IMR-90 (cell line): ENCODE data around the gene ZBTB39. TPM values are rescaled to one million over a fixed set of nuclear protein-coding genes. Genes with fewer than 3 reads are reported as not detected.

Experiments used
- ATAC-seq: fragments of 200-7000 bp; cut with Tn5 transposase; 2 replicates; pipeline ENCODE4 v1.9.1; 2020; ENCODE audit warnings: low read depth, mild to moderate bottlenecking, moderate library complexity
- BruUV-seq: library from RNA; stranded (reverse); fragments of 400-500 nt; replicated peaks from 2 replicates; lab custom pipeline; 2021; lab: Mats Ljungman, UMichigan
- CTCF ChIA-PET: fragments of 300-600 bp; formaldehyde crosslinking; extraction: SDS; loops from one replicate; lab custom pipeline; 2021; ENCODE audit warnings: antibody characterized with exemption; lab: Yijun Ruan, JAX
- POLR2A ChIA-PET: fragments of 300-600 bp; sonication (Branson Sonifier 250); formaldehyde crosslinking; loops from one replicate; lab custom pipeline; 2022; ENCODE audit warnings: antibody characterized with exemption; ENCODE audit not compliant: unreplicated experiment; lab: Charles Lee
- DNase-seq: peaks from one replicate; pipeline ENCODE4 v3.0.0; 2013
- H2AFZ ChIP-seq: replicated peaks from 2 replicates; pipeline ENCODE3; 2013; ENCODE audit warnings: low read length, mild to moderate bottlenecking; ENCODE audit not compliant: poor library complexity
- H2AK5ac ChIP-seq: 2 replicates; pipeline ENCODE4 v1.6.1; 2013; ENCODE audit warnings: low read depth, low read length, inconsistent platforms
- H2AK9ac ChIP-seq: replicated peaks from 2 replicates; pipeline ENCODE3; 2013; ENCODE audit warnings: mild to moderate bottlenecking, low read depth, low read length, moderate library complexity; ENCODE audit not compliant: poor library complexity
- H2BK120ac ChIP-seq: 2 replicates; pipeline ENCODE4 v1.6.1; 2013; ENCODE audit warnings: low read depth, low read length, inconsistent platforms
- H2BK15ac ChIP-seq: 3 replicates; pipeline ENCODE4 v1.6.1; 2013; ENCODE audit warnings: low read depth, low read length, inconsistent platforms
- H2BK20ac ChIP-seq: 2 replicates; pipeline ENCODE4 v1.6.1; 2013; ENCODE audit warnings: low read depth, mild to moderate bottlenecking, inconsistent platforms, low read length, moderate library complexity
- H2BK5ac ChIP-seq: 2 replicates; pipeline ENCODE4 v1.6.1; 2013; ENCODE audit warnings: mild to moderate bottlenecking, low read depth, low read length, inconsistent platforms; ENCODE audit not compliant: poor library complexity, severe bottlenecking
- H3K14ac ChIP-seq: replicated peaks from 2 replicates; pipeline ENCODE4 v1.6.1; 2013; ENCODE audit warnings: low read depth, low read length, inconsistent platforms
- H3K18ac ChIP-seq: 2 replicates; pipeline ENCODE4 v1.6.1; 2013; ENCODE audit warnings: low read depth, low read length, control low read depth
- H3K23ac ChIP-seq: 2 replicates; pipeline ENCODE4 v1.6.1; 2013; ENCODE audit warnings: low read depth, low read length, inconsistent platforms
- H3K27ac ChIP-seq: 2 replicates; pipeline ENCODE4 v1.5.1; 2013; ENCODE audit warnings: mild to moderate bottlenecking, control low read depth, low read length; ENCODE audit not compliant: insufficient read depth
- H3K27me3 ChIP-seq: 2 replicates; pipeline ENCODE4 v1.6.1; 2013; ENCODE audit warnings: low read length; ENCODE audit not compliant: control insufficient read depth, insufficient read depth
- H3K36me3 ChIP-seq: 2 replicates; pipeline ENCODE4 v1.6.1; 2013; ENCODE audit warnings: low read length, mixed read lengths; ENCODE audit not compliant: control insufficient read depth, insufficient read depth
- H3K4ac ChIP-seq: 2 replicates; pipeline ENCODE4 v1.6.1; 2013; ENCODE audit warnings: low read depth, low read length, inconsistent platforms
- H3K4me1 ChIP-seq: 2 replicates; pipeline ENCODE4 v1.6.1; 2013; ENCODE audit warnings: low read length, mixed read lengths; ENCODE audit not compliant: control insufficient read depth, insufficient read depth
- H3K4me2 ChIP-seq: 2 replicates; pipeline ENCODE4 v1.6.1; 2013; ENCODE audit warnings: low read depth, mild to moderate bottlenecking, control low read depth, low read length, moderate library complexity
- H3K4me3 ChIP-seq: 2 replicates; pipeline ENCODE4 v1.5.1; 2013; ENCODE audit warnings: low read depth, mild to moderate bottlenecking, control low read depth, low read length, moderate library complexity; ENCODE audit not compliant: insufficient read depth
- H3K56ac ChIP-seq: 2 replicates; pipeline ENCODE4 v1.6.1; 2013; ENCODE audit warnings: low read length, inconsistent platforms; ENCODE audit not compliant: insufficient read depth; ENCODE audit errors: extremely low read depth
- H3K79me1 ChIP-seq, 2 experiments: 2 replicates each; pipeline ENCODE4 v1.6.1; 2013; ENCODE audit warnings: low read length in 2 of 2, inconsistent platforms in 1 of 2, low read depth in 1 of 2
- H3K9ac ChIP-seq: 2 replicates; pipeline ENCODE4 v1.6.1; 2013; ENCODE audit warnings: low read depth, low read length, control low read depth
- H3K9me1 ChIP-seq: 2 replicates; pipeline ENCODE4 v1.6.1; 2013; ENCODE audit warnings: low read length, inconsistent platforms; ENCODE audit not compliant: insufficient read depth
- H3K9me3 ChIP-seq: 2 replicates; pipeline ENCODE4 v1.6.1; 2013; ENCODE audit warnings: low read length; ENCODE audit not compliant: control insufficient read depth, insufficient read depth
- H4K20me1 ChIP-seq: 2 replicates; pipeline ENCODE4 v1.6.1; 2013; ENCODE audit warnings: low read length, inconsistent platforms; ENCODE audit not compliant: insufficient read depth
- H4K5ac ChIP-seq: 2 replicates; pipeline ENCODE4 v1.6.1; 2013; ENCODE audit warnings: mild to moderate bottlenecking, low read depth, low read length, control low read depth
- H4K8ac ChIP-seq, 2 experiments: 2 replicates each; pipeline ENCODE4 v1.6.1; 2013; ENCODE audit warnings: low read depth in 2 of 2, low read length in 2 of 2, control low read depth in 1 of 2, inconsistent platforms in 1 of 2
- H4K91ac ChIP-seq: 2 replicates; pipeline ENCODE4 v1.6.1; 2013; ENCODE audit warnings: low read depth, low read length, inconsistent platforms; ENCODE audit not compliant: insufficient read depth
- MAFK ChIP-seq: IDR thresholded peaks from 2 replicates; pipeline ENCODE4 v1.6.1; 2012; ENCODE audit warnings: low read depth, low read length, improper control_type of control experiment
- RAD21 ChIP-seq: IDR thresholded peaks from 2 replicates; pipeline ENCODE4 v1.6.1; 2012; ENCODE audit warnings: low read length, improper control_type of control experiment
- RCOR1 ChIP-seq: IDR thresholded peaks from 2 replicates; pipeline ENCODE4 v1.6.1; 2012; ENCODE audit warnings: mild to moderate bottlenecking, low read length, improper control_type of control experiment; ENCODE audit not compliant: insufficient replicate concordance
- WGBS, 2 experiments: methylation state at CpG; one replicate each; pipeline versions ENCODE4 v1.1.5 to v1.1.7; 2013; ENCODE audit warnings: missing lambda C conversion rate in 2 of 2; ENCODE audit not compliant: insufficient read length in 1 of 2; ENCODE audit errors: extremely low coverage in 2 of 2; 5-methylcytosine and 5-hydroxymethylcytosine counted together
- dilution Hi-C: fragments of 300-500 bp; cut with HindIII; formaldehyde crosslinking; loops from one replicate; pipeline ENCODE4 v1.14.3; 2018; ENCODE audit warnings: low sequenced_read_pairs; ENCODE audit not compliant: unreplicated experiment
- in situ Hi-C: fragments of 300-500 bp; cut with MboI; formaldehyde crosslinking; loops from 3 replicates; pipeline ENCODE4 v1.14.3; 2019; ENCODE audit warnings: low sequenced_read_pairs, inconsistent platforms, mixed read lengths
- intact Hi-C: fragments of 100-400 bp; cut with micrococcal nuclease; formaldehyde crosslinking; loops from 2 replicates; pipeline ENCODE4 v1.10.0; 2022
- polyA plus RNA-seq, 3 experiments: library from polyadenylated mRNA; depleted of rRNA; stranded (reverse); fragments of >200 nt; gene quantifications; 2 replicates each; pipeline ENCODE4 v1.2.3, GENCODE V29; 2012; ENCODE audit warnings: low replicate concordance in 1 of 3
- total RNA-seq: library from RNA; depleted of rRNA; stranded (reverse); fragments of >200 nt; gene quantifications from 2 replicates; pipeline ENCODE4 v1.2.3, GENCODE V29; 2012

Gene ZBTB39
- total and polyA plus RNA-seq, 2 of the 4 experiments (the other 2 are of a cell fraction), result 4.0 to 5.2 TPM

DNA sequence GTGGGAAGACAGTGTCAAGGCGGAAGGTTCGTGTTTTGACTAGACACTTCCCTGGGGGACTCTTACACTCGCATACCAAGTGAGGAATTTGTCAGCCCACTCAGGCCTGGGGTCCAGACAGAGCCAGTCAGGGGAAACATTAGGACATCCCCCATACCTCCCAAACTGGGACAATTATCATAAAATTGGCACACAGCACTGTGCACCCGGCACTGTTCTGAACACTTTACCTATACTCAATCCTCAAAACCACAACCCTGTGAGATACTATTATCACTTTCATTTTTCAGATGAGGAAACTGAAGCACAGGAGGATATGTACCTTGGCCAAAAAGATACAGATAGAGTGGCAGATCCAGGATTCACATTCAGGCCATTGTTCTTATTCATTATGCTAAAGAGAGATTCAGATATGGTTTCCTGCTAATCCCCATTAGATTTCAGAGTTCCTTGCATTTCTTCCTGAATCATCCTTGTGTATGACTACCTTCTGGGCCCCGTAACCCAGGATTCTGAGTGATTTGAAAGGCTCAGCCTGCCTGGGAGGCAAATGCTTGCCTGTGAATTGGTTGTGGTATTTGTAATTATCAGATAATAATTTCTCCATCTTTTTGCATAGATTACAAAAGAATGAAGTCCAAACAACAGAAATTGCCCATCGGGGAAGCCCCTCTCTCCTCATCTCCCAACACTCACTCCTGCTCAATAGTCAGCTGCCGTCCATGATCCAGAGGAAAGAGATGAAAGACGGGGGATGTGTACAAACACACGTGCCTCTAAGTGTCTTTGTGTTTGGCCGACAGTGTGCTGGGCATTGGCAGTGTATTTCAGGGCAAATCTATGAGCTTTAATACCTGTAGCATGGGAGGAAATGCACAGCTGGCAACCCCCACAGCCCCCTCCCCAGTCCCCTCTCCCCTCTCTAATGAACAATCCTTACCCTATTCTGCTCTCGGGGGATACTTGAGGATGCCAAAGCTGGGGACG lies 5.4 kb upstream of the ZBTB39 start:
- H3K23ac ChIP-seq, result no peak overlapping the region
- H3K27me3 ChIP-seq, result peaks cover 41% of the 10 kb centered on the region
- no peak overlapping the region for H3K56ac ChIP-seq
- 33% methylated on average over 1 of the region's 12 CpGs; no CpG with 5 or more reads in 1 of the 2 experiments for WGBS, 2 experiments
- H3K36me3 ChIP-seq, result no peaks in the 10 kb centered on the region
- no peak overlapping the region for H2BK15ac ChIP-seq
- CTCF ChIA-PET, result interaction anchor here (0.6 to 0.9 kb wide), 2 partner anchors 49 kb away, joined by 3 to 10 read pairs; no protein-coding TSS in a partner anchor
- no TSS peak for BruUV-seq
- peaks cover 6% of the 10 kb centered on the region for H3K4me1 ChIP-seq
- H4K20me1 ChIP-seq, result no peaks in the 10 kb centered on the region
- H2AFZ ChIP-seq, result no peak overlapping the region
- no peak overlapping the region for H2BK5ac ChIP-seq
- POLR2A ChIA-PET, result no interaction called here
- H3K4me3 ChIP-seq, result no peak overlapping the region
- no peak overlapping the region for H3K14ac ChIP-seq
- in situ Hi-C loops (no loop called here), dilution Hi-C loops (no loop called here), intact Hi-C loops (no loop called here)
- no peaks in the 10 kb centered on the region for H3K9me1 ChIP-seq
- no peak overlapping the region for H2BK20ac ChIP-seq
- H2AK9ac ChIP-seq, result no peak overlapping the region
- TF ChIP-seq MAFK (no peak), RAD21 (no peak), RCOR1 (no peak)
- no peak overlapping the region for H4K5ac ChIP-seq
- H3K9me3 ChIP-seq, result no peaks in the 10 kb centered on the region
- no peak overlapping the region for H3K18ac ChIP-seq
- H3K4me2 ChIP-seq, result no peak overlapping the region
- H2BK120ac ChIP-seq, result no peak overlapping the region
- no peak overlapping the region for H3K4ac ChIP-seq
- H2AK5ac ChIP-seq, result no peak overlapping the region
- H3K9ac ChIP-seq, result no peak overlapping the region
- ATAC-seq (no peak), DNase-seq (no peak)
- H4K8ac ChIP-seq, result no peak overlapping the region
- H3K27ac ChIP-seq, result no peak overlapping the region
- no peak overlapping the region for H4K91ac ChIP-seq
- H3K79me1 ChIP-seq, result peaks cover 0 to 3% of the 10 kb centered on the region in 2 experiments; a peak in 1 of 4 replicates
